Effector memory CD4-positive, alpha-beta T cell (primary cell): Measurements from ENCODE around the gene CACNA2D1.
"Not testable (repeated sequence)": the region's sequence is repeated elsewhere in the genome, so short reads cannot be mapped to it uniquely, and the experiment has no call there.

Source experiments
- DNase-seq, 3 donors: peaks; one replicate each; pipeline ENCODE4 v3.0.0-alpha.2; 2020
- H3K27ac ChIP-seq: 2 replicates; pipeline ENCODE4 v1.7.0; 2013; ENCODE audit warnings: mild to moderate bottlenecking, low read length, moderate library complexity; ENCODE audit not compliant: insufficient read depth, poor library complexity, severe bottlenecking
- H3K27me3 ChIP-seq: replicated peaks from 2 replicates; pipeline ENCODE4 v1.7.0; 2013; ENCODE audit warnings: mild to moderate bottlenecking, low read length; ENCODE audit not compliant: insufficient read depth, control insufficient read depth, poor library complexity, severe bottlenecking
- H3K36me3 ChIP-seq: 2 replicates; pipeline ENCODE4 v1.7.0; 2013; ENCODE audit warnings: mild to moderate bottlenecking, low read length, moderate library complexity; ENCODE audit not compliant: control insufficient read depth, insufficient read depth
- H3K4me1 ChIP-seq: 2 replicates; pipeline ENCODE4 v1.7.0; 2013; ENCODE audit warnings: low read length, mild to moderate bottlenecking; ENCODE audit not compliant: control insufficient read depth, insufficient read depth, poor library complexity, severe bottlenecking
- H3K4me3 ChIP-seq: 2 replicates; pipeline ENCODE4 v1.7.0; 2013; ENCODE audit warnings: low read length, low read depth, mild to moderate bottlenecking; ENCODE audit not compliant: insufficient read depth, poor library complexity, severe bottlenecking
- H3K9me3 ChIP-seq: 2 replicates; pipeline ENCODE4 v1.7.0; 2013; ENCODE audit warnings: mild to moderate bottlenecking, low read length, moderate library complexity; ENCODE audit not compliant: control insufficient read depth

CACNA2D1 gene

GRCh38 chr7:82029236-82029913 is 414.2 kb downstream of the CACNA2D1 start:
- Histone ChIP-seq H3K4me1 (no peaks in the 10 kb centered on the region), H3K4me3 (no peak overlapping the region), H3K9me3 (no peaks in the 10 kb centered on the region), H3K27me3 (no peaks in the 10 kb centered on the region), H3K36me3 (no peaks in the 10 kb centered on the region), H3K27ac (no peak overlapping the region)
- DNase-seq: no peak

DNA sequence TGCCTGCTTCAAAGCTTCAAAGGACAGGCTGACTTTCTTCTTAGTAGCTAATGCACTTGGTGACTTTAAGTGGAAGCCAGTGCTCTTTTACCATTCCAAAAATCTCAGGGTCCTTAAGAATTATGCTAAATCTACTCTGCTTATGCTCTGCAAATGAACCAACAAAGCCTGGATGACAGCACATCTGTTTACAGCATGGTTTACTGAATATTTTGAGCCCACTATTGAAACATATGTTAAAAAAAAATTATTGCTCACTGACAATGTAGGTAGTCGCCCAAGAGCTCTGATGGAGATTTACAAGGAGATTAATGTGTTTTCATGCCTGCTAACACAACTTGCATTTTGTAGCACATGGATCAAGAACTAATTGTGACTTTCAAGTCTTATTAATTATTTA is 415.5 kb downstream of the CACNA2D1 start:
- no peaks in the 10 kb centered on the region for H3K27me3 ChIP-seq
- H3K4me3 ChIP-seq: no peak overlapping the region
- H3K4me1 ChIP-seq: no peaks in the 10 kb centered on the region
- DNase-seq: no peak
- no peak overlapping the region for H3K27ac ChIP-seq
- no peaks in the 10 kb centered on the region for H3K9me3 ChIP-seq
- no peaks in the 10 kb centered on the region for H3K36me3 ChIP-seq

- no peak overlapping the region for H3K4me3 ChIP-seq
These were observed 421.9 kb downstream of the CACNA2D1 start for GRCh38 chr7:82021713-82022112.

GRCh38 chr7:82021036-82021435 is 422.5 kb downstream of the CACNA2D1 start:
- no peak for DNase-seq

More at GRCh38 chr7:82021713-82022112, 421.9 kb downstream of the CACNA2D1 start:
- H3K9me3 ChIP-seq: peaks cover under 1% of the 10 kb centered on the region
- no peak for DNase-seq
- no peak overlapping the region for H3K27ac ChIP-seq
- no peaks in the 10 kb centered on the region for H3K4me1 ChIP-seq
- H3K36me3 ChIP-seq: no peaks in the 10 kb centered on the region
- H3K27me3 ChIP-seq: no peaks in the 10 kb centered on the region

GRCh38 chr7:82019551-82020475 is 423.8 kb downstream of the CACNA2D1 start:
- Histone ChIP-seq H3K4me1 (no peaks in the 10 kb centered on the region), H3K4me3 (no peak overlapping the region), H3K36me3 (no peaks in the 10 kb centered on the region), H3K9me3 (peaks cover 3% of the 10 kb centered on the region), H3K27ac (no peak overlapping the region), H3K27me3 (no peaks in the 10 kb centered on the region)
- DNase-seq: no peak

More at GRCh38 chr7:82021036-82021435, 422.5 kb downstream of the CACNA2D1 start:
- Histone ChIP-seq H3K4me1 (no peaks in the 10 kb centered on the region), H3K9me3 (peaks cover 3% of the 10 kb centered on the region), H3K4me3 (no peak overlapping the region), H3K36me3 (no peaks in the 10 kb centered on the region), H3K27ac (no peak overlapping the region), H3K27me3 (no peaks in the 10 kb centered on the region)

DNA sequence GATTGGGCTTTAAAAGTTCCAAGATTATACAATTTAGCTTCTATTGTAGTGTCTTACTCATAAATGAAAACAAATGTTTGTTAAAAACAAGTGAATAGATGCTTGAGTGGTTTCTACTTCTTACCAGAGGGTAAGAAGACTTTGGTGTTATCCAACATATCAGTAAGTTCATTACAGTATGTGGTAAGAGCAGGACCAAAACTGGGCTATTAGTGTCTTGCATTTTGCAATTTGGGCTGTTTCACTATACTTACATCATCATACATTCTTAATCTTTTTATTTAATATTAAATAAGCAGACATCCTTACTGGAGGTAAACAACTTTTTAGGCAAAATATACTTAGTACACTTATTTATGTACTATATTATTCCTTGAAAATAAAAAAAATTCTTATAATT is 425.4 kb downstream of the CACNA2D1 start:
- Histone ChIP-seq H3K4me3 (no peak overlapping the region), H3K27me3 (no peaks in the 10 kb centered on the region), H3K27ac (no peak overlapping the region), H3K9me3 (peaks cover 3% of the 10 kb centered on the region), H3K36me3 (no peaks in the 10 kb centered on the region), H3K4me1 (no peaks in the 10 kb centered on the region)
- DNase-seq: no peak

DNA sequence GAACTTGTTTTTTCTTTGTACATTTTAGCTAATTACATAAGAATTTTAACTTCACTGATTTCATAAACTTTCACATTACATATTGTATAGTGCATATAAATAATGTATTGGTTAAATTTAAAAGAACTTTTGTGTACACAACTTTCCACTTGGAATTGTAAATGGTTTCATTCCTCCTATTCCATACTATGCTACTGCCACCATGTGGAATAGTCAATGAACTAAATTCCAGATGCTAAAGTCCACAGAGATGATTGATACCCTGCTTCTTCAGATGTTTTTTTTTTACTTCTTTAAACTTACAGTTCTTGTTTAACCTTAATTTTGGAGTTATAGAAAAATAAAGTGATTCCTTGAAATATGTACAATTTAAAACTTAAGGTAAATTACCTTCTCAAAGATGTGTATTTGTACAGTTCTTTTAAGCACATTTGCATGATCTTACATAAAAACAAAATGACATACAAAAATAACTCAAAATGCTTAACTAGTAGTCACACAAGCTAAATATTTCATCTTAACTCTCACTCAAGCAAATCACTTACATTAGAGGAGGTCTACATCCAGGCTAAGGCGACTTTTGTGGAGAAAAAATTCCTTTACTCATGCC is 426.1 kb downstream of the CACNA2D1 start:
- peaks cover 3% of the 10 kb centered on the region for H3K9me3 ChIP-seq
- no peak for DNase-seq
- no peaks in the 10 kb centered on the region for H3K27me3 ChIP-seq
- no peaks in the 10 kb centered on the region for H3K36me3 ChIP-seq
- H3K4me1 ChIP-seq: no peaks in the 10 kb centered on the region
- no peak overlapping the region for H3K27ac ChIP-seq
- H3K4me3 ChIP-seq: no peak overlapping the region

GRCh38 chr7:82015751-82016150 is 427.8 kb downstream of the CACNA2D1 start:
- no peaks in the 10 kb centered on the region for H3K4me1 ChIP-seq
- no peak overlapping the region for H3K4me3 ChIP-seq
- no peaks in the 10 kb centered on the region for H3K36me3 ChIP-seq
- no peaks in the 10 kb centered on the region for H3K27me3 ChIP-seq
- peaks cover 3% of the 10 kb centered on the region for H3K9me3 ChIP-seq
- H3K27ac ChIP-seq: no peak overlapping the region
- DNase-seq: no peak

DNA sequence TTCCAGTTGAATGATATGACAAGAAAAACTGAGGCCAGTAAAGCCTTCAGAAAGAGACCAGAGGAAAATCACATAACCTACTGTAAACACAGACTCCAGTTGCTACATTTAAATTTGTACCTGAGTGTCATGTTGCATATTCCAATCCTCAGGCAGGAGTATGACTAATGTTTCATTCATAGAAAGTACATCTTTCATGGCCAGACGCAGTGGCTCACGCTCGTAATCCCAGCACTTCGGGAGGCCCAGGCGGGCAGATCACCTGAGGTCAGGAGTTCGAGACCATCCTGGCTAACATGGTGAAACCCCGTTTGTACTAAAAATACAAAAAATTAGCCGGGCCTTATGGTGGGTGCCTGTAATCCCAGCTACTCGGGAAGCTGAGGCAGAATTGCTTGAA is 429.0 kb downstream of the CACNA2D1 start:
- DNase-seq, H3K9me3 ChIP-seq, H3K27me3 ChIP-seq: not testable (repeated sequence)

GRCh38 chr7:82012453-82012852 is 431.1 kb downstream of the CACNA2D1 start:
- DNase-seq: no peak
- H3K4me3 ChIP-seq: no peak overlapping the region
- H3K27me3 ChIP-seq: no peaks in the 10 kb centered on the region
- peaks cover 3% of the 10 kb centered on the region for H3K9me3 ChIP-seq
- no peaks in the 10 kb centered on the region for H3K4me1 ChIP-seq
- no peak overlapping the region for H3K27ac ChIP-seq
- no peaks in the 10 kb centered on the region for H3K36me3 ChIP-seq

More for the DNA sequence above, 429.0 kb downstream of the CACNA2D1 start:
- H3K36me3 ChIP-seq, H3K27ac ChIP-seq, H3K4me3 ChIP-seq, H3K4me1 ChIP-seq: not testable (repeated sequence)
